DND-41 (cell line): ENCODE data around the gene APOBR.

Experiments used
- CTCF ChIP-seq: IDR thresholded peaks from 2 replicates; pipeline ENCODE4 v1.5.1; 2012; ENCODE audit warnings: borderline replicate concordance, low read length, moderate library complexity, mild to moderate bottlenecking; ENCODE audit not compliant: poor library complexity, severe bottlenecking; ENCODE audit errors: extremely low read depth
- EZH2 ChIP-seq: IDR thresholded peaks from 3 replicates; pipeline ENCODE4 v1.6.1; 2012; ENCODE audit warnings: borderline replicate concordance, low read depth, mild to moderate bottlenecking, moderate library complexity, low read length, inconsistent platforms; ENCODE audit not compliant: severe bottlenecking

GRCh38 chr16:28505489-28506137 lies 11.2 kb downstream of the APOBR start:
- no peak for TF ChIP-seq CTCF
- TF ChIP-seq EZH2: no peak
